Stimulated activated CD4-positive, alpha-beta T cell treated with anti-CD3 and anti-CD28 coated beads, Interleukin-1b, Interleukin-23, amount 100 ng/mL, for 1 hour (primary cell): Measurements from ENCODE around the gene NENF.

Experiments used
- DNase-seq, 2 donors: peaks; one replicate each; pipeline ENCODE4 v3.0.0-alpha.2; 2020; ENCODE audit warnings: low read depth in 2 of 2

The NENF gene

GRCh38 chr1:212482006-212482636 is 49.4 kb downstream of the NENF start:
- DNase-seq = no peak

GRCh38 chr1:212482637-212483441 is 50.1 kb downstream of the NENF start:
- DNase-seq = no peak

DNA sequence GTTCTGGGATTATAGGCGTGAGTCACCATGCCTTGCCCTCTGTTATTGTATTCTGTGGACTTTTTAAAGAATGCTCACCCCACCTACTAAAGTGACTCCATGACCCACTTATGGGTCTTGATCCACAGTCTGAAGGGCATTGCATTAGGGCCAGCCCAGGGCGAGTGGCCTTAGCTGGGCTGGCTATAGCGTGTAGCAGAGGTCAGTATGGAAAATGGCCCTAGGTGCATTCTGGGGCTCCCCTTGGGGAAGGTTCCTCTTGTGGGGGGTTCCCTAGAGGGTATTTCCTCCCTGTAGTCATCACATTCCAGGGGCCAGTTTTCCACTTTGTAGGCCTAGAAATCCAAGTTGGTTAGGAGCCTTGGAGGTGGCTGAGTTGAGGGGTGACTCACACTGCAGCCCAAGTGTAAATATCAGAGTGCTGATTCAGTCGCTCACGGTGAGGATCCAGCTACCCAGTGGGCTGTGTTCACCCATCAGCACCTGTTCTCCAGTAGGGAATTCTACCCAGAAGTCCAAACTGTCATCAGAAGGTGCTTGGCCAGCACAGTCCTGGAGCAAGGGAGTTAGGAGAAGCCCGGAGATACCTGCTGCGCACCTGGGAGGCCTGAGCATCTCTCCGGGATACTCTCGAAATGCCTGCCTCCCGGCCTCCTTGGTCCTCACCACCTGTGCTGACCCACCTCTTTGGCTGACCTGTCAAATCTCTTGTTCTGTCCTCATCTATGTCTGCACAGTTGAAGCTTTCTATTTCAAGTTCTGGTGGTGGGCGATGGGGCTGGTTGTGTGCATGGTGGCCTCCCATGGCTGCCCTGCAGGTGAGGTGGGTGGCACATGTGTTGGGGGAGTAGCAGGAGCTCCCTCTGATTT is 52.2 kb downstream of the NENF start:
- DNase-seq = no peak

- DNase-seq = no peak
Observed at GRCh38 chr1:212485571-212485912, 52.8 kb downstream of the NENF start.

DNA sequence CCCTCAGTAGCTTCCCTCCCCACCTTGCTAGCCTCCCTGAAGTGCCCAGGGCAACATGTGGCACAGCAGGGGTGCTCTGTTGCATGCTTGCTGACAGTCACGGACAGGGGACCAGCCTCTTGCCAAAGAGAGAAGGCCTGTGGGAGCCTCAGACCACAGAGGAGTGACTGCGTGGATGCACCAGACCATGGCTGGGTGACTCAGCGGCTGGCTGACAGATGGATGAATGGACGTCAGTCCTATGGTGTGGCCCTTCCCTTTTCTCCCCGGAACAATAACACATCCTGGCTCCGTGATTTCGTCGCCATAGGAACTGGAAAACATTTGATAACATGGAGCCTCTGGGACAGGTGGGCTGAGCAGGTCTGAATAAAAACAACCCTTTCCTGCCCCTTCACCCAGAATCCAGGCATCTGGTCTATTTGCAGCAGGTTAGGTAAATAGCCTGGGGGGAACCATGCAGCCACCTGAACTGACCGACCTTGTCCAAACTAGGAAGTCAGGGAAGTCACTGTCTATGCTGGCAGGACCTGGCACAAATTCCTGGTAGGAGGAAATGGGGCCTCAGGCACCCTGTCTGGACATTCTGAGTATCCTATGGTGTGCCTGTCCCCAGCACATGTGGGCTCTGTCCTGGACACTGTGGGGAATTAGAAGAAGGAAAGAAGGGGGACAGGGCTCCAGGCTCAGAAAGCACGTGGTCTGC is 53.3 kb downstream of the NENF start:
- no peak for DNase-seq

DNA sequence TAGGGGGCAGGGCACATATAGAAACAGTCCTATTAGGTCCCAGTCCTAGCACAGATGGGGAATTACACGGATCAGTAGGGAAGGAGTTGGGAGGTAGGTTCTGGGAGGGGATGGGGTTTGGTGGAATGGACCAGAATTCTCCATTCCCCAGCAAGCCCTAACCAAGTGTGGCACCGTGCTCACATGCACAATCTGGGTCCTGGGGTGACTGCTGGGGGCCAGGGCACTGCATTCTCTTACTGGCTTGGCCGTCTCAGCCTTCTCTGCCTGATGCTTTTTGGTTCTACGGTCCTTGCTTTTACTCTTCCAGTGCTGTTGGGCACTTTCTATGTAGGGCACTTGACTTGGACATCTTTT is 53.9 kb downstream of the NENF start:
- no peak for DNase-seq

GRCh38 chr1:212487286-212487685 is 54.6 kb downstream of the NENF start:
- no peak for DNase-seq

DNA sequence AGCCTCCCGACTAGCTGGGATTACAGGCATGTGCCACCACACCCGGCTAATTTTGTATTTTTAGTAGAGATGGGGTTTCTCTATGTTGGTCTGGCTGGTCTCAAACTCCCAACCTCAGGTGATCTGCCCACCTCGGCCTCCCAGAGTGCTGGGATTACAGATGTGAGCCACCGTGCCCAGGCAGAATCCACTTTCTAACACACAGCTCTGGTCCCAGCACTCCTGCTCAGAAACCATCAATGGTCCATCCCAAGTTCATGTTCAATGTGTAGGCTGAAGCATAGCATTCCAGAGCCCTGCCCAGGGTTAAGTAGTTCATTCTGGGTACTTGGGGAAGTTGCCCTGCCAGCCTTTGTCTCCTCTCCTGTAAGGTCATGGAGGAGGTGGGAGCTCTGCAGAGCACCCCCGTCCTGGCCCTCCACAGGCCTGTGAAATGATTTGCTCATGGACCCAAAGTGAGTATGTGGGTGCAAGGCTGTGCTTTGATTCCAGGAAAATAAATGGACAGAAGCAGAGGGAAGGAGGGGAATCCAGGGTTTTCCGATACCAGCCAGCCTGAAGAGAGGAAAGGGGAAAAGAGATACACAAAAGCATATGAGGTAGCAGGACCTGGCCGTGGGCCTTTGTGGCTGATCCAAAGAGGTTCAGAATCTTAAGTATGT is 55.2 kb downstream of the NENF start:
- no peak for DNase-seq

DNA sequence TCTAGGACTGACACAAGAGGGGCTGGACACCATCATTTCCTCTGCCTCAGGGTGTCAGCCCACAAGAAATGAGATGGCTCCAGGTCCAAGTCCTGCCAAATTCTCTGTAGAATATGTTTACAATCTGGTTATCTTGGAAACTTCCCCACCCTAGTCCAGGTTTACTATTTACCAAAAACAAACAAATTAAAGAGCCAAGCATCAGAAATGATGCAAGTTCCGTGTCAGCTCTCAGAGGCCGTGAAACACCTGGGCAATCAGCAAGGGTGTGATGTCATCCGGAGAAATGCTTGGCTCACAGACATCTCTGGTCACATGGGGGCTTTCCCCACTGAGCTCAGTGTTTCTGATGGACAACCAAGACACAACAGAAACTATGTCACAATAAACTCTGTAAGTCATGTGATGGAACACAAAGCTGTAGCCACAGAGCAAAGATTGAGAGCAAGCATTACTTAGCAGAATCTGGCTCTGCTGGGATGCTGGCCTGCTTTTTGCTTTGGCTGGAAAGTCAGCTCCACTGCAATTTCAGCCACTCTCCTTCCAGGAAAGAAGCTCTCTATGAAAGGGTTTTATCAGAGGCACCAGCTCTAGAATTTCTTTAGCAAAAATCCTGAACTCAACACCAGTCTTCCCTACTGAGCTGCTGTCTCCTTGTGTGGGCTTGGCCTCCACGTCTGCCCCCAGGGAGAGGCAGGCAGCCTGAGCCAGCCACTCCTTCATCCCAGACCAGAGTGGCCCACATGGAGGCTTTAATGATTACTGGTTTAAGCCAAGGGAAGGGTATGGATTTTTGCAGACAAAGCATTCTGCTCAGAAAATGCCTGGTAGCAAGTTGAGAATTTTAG is 55.9 kb downstream of the NENF start:
- no peak for DNase-seq

DNA sequence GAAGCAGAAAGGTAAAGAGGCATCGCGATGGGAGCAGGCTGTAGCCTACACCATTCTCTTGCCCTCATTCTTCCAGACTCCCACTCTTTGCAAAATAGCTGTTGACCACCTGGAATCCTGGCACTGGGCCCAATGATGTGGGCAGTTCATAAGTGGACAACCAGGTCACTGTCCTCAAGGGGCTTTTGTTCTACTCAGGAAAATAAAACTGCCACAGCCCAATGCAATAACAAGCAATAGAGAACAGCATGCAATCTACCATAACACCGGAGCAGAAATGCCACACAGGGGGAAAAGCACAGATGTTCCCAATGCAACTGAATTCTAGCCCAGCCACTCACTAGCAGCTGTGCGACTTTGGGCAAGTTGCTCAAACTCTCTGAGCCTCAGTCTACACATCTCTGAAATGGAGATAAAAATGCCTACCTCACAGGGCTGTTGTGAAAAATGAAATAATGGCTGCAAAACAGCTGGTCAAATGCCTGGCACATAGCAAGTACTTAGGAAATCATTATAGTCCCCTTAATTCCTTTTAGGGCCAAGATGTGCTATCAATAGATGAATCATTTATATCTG is 56.7 kb downstream of the NENF start:
- DNase-seq = no peak

DNA sequence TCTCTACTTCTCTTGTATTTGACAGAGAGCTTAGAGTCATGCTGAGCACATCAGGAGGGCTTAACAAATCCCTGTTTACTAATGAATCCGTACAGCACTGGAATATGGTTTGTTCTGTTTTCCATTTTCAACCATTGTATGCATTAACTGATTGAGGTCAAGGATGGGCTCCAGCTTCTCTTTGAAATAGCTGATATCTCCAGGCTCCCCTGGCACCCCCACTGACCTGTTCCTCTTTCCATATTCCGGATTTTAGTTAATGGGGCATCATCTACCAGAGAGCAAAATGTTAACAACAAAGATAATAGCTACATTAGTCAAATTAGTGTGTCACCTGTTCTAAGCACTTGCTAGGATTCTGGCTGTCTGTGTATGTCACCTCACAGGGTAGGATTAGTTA is 57.6 kb downstream of the NENF start:
- no peak for DNase-seq

DNA sequence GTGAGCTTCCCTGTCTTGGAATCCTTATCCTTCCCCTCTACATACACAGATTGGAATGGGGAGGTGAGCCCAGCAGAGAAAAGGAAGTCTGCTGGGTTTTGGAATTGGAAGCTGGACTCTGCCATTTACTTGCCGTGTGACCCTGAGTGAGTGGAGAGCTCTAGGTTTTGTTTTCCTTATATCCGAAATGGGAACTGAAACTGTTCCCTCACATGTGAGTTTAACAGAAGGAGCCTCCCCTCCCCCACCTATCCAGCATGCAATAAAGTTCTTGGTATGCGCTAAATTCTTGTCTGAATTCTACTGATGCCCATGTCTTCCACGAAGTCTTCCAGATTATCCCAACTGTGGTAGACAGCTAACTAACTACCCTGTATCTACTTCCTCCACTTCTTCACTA is 58.7 kb downstream of the NENF start:
- DNase-seq = no peak
